ENCODE measurements around the gene KIT. TPM values are rescaled to one million over a fixed set of nuclear protein-coding genes. Genes with fewer than 3 reads are reported as not detected.

KIT gene
- total RNA-seq, 2 experiments from 2014 or later: 0.23 to 0.28 TPM

DNA sequence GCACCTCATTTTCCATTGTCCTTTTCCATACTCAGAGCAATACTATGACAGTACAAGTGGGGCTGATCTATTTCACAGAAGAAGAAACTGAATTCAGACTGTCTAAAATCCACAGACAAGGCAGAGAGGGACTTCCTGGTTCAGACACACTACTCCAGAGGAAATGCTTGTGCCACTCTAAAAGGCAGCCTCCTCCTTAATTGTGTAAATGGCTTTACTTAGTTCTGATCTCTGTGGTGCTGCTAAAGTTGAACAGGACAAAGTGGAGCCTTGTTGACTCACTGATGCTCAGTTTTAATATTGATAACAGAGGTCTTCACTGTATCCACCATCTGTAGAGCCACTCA is 122.4 kb downstream of the KIT start:
- no peak for DNase-seq
- Mint-ChIP-seq H3K27me3 (peaks cover 4% of the 10 kb centered on the region), H3K9me3 (no peaks in the 10 kb centered on the region), H3K27ac (no peak overlapping the region), H3K36me3 (no peaks in the 10 kb centered on the region), H3K4me3 (no peak overlapping the region), H3K4me1 (no peaks in the 10 kb centered on the region)

GRCh38 chr4:54781756-54782155 is 124.0 kb downstream of the KIT start:
- H3K36me3 Mint-ChIP-seq: no peaks in the 10 kb centered on the region
- no peaks in the 10 kb centered on the region for H3K4me1 Mint-ChIP-seq
- no peak for DNase-seq
- no peaks in the 10 kb centered on the region for H3K27me3 Mint-ChIP-seq
- no peak overlapping the region for H3K27ac Mint-ChIP-seq
- no peaks in the 10 kb centered on the region for H3K9me3 Mint-ChIP-seq
- no peak overlapping the region for H3K4me3 Mint-ChIP-seq

GRCh38 chr4:54783402-54784110 is 125.8 kb downstream of the KIT start:
- Mint-ChIP-seq H3K4me3 (no peak overlapping the region), H3K9me3 (no peaks in the 10 kb centered on the region), H3K4me1 (no peaks in the 10 kb centered on the region), H3K27me3 (peaks cover 3% of the 10 kb centered on the region), H3K36me3 (no peaks in the 10 kb centered on the region), H3K27ac (no peak overlapping the region)
- no peak for DNase-seq

DNA sequence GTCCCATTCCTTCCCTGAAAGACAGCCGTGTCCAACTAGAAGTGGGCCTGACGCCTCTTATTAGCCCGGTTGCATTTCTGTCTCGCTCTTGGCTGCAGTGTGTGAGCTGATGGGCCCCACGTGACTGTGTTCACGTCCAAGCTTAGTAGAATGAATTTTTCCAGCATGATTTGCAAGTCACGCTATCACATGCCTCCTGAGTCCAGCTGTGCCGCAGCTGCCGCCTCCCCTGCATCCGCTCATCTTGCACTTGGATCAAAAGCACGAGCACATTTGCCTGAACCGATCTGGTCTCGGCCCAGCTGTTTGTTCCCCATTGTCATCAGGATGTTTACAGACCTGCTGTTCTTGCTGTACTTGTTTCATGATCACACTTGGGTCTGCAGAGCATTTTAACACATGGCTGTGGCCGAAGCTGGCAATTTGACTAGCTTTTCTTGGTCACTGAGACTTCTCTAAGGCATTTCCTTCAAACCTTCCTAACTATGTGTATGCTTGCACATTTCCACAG is 126.5 kb downstream of the KIT start:
- no peaks in the 10 kb centered on the region for H3K9me3 Mint-ChIP-seq
- peaks cover 3% of the 10 kb centered on the region for H3K27me3 Mint-ChIP-seq
- no peak for DNase-seq
- no peaks in the 10 kb centered on the region for H3K36me3 Mint-ChIP-seq
- no peak overlapping the region for H3K27ac Mint-ChIP-seq
- H3K4me3 Mint-ChIP-seq: no peak overlapping the region
- no peaks in the 10 kb centered on the region for H3K4me1 Mint-ChIP-seq
